ENCODE measurements around the gene MUC5AC.

MUC5AC gene

GRCh38 chr11:1157645-1158591, at the start of gene MUC5AC:
Gene MUC5AC (plus strand): TSS chr11:1157953. CDS start chr11:1158000, 47 bp downstream.
- TF ChIP-seq CTCF (IDR thresholded peaks at IDR 0.05; ENCODE audit: low read depth, low read length, missing control alignments): no peak
- no peak within 1 kb of the TSS for H3K4me3 ChIP-seq (replicated peaks; ENCODE audit: low read depth, low read length)
- no peak for DNase-seq (ENCODE audit: extremely low read depth, low read depth)

GRCh38 chr11:1108246-1108900, 49.4 kb upstream of the MUC5AC start:
- H3K4me3 ChIP-seq (replicated peaks; ENCODE audit: low read depth, low read length): no peak overlapping the region
- no peak for DNase-seq (ENCODE audit: extremely low read depth, low read depth)
- TF ChIP-seq CTCF (IDR thresholded peaks at IDR 0.05; ENCODE audit: low read depth, low read length, missing control alignments): no peak

GRCh38 chr11:1109101-1109917, 48.4 kb upstream of the MUC5AC start:
- no peak for TF ChIP-seq CTCF (IDR thresholded peaks at IDR 0.05; ENCODE audit: low read depth, low read length, missing control alignments)

GRCh38 chr11:1109918-1110705, 47.6 kb upstream of the MUC5AC start:
- DNase-seq (ENCODE audit: extremely low read depth, low read depth): no peak
- no peak overlapping the region for H3K4me3 ChIP-seq (replicated peaks; ENCODE audit: low read depth, low read length)
- no peak for TF ChIP-seq CTCF (IDR thresholded peaks at IDR 0.05; ENCODE audit: low read depth, low read length, missing control alignments)

More at GRCh38 chr11:1109101-1109917, 48.4 kb upstream of the MUC5AC start:
- DNase-seq (ENCODE audit: extremely low read depth, low read depth): no peak
- H3K4me3 ChIP-seq (replicated peaks; ENCODE audit: low read depth, low read length): no peak overlapping the region

- no peak for TF ChIP-seq CTCF (IDR thresholded peaks at IDR 0.05; ENCODE audit: low read depth, low read length, missing control alignments)
Observed at GRCh38 chr11:1111545-1112212, 46.1 kb upstream of the MUC5AC start.

More at GRCh38 chr11:1111545-1112212, 46.1 kb upstream of the MUC5AC start:
- no peak overlapping the region for H3K4me3 ChIP-seq (replicated peaks; ENCODE audit: low read depth, low read length)
- DNase-seq (ENCODE audit: extremely low read depth, low read depth): no peak

Measured in HFF-Myc (cell line).